Pancreas (tissue), 10 donors: ENCODE results near the gene SLC39A11. TPM values are rescaled to one million over a fixed set of nuclear protein-coding genes. Genes with fewer than 3 reads are reported as not detected.

Source experiments
- ATAC-seq, 4 donors: fragments of 200-7000 bp; cut with Tn5 transposase; one replicate each; pipeline versions ENCODE4 v1.8.0 to v1.9.1; 2020; ENCODE audit warnings: mild to moderate bottlenecking in 4 of 4, moderate library complexity in 4 of 4
- DNase-seq, 6 donors: peaks; one replicate each; pipeline ENCODE4 v3.0.0-alpha.2; 2020
- FAIRE-seq: peaks from 2 replicates; lab custom pipeline; 2012; peaks lifted over from hg19 to GRCh38; lab: Jason Lieb, UNC
- H3K27ac ChIP-seq, 4 donors: fragments of 200-600 bp; sonication (generic); 1 replicate in 3 of 4; 2 replicates in 1 of 4; pipeline versions ENCODE4 v1.5.0 to v1.8.0; 2020
- H3K27me3 ChIP-seq, 4 donors: fragments of 200-600 bp; one replicate each; pipeline ENCODE4 v1.8.0; 2021
- H3K36me3 ChIP-seq, 3 donors: fragments of 200-600 bp; sonication (generic) in 1 of 3; one replicate each; pipeline versions ENCODE4 v1.5.0 to v1.8.0; 2020 to 2021
- H3K4me1 ChIP-seq, 3 donors: fragments of 200-600 bp; one replicate each; pipeline ENCODE4 v1.8.0; 2021
- H3K4me3 ChIP-seq, 4 donors: fragments of 200-600 bp; sonication (generic) in 2 of 4; one replicate each; pipeline versions ENCODE4 v1.5.0 to v1.8.0; 2020 to 2021
- H3K9me3 ChIP-seq, 4 donors: fragments of 200-600 bp; one replicate each; pipeline ENCODE4 v1.8.0; 2021
- WGBS, 2 donors: extraction: QIAGEN DNeasy Blood & Tissue Kit; methylation state at CpG; one replicate each; pipeline ENCODE4 v1.1.7; 2013; 5-methylcytosine and 5-hydroxymethylcytosine counted together
- intact Hi-C, 3 donors: fragments of 100-400 bp; cut with DNase I; formaldehyde crosslinking; loops; one replicate each; pipeline versions ENCODE4 v1.11.1 to v1.14.2; 2022
- polyA plus RNA-seq, 2 donors: library from polyadenylated mRNA; stranded (reverse); fragments of 200-250 nt; gene quantifications; one replicate each; pipeline ENCODE4 v1.2.3, GENCODE V29; 2013
- total RNA-seq, 6 donors: library from RNA; stranded (reverse); fragmentation: NEBNext Ultra II Directional in 4 of 6; extraction: Animal tissue kit (Norgen Biotek cat#: 25700) in 4 of 6; gene quantifications; one replicate each; pipeline versions ENCODE4 v1.2.1 to v1.2.4, GENCODE V29; 2021 to 2023
- TF ChIP-seq, protein P1 (sequence below), 4 donors: fragments of 200-600 bp; sonication (generic) in 3 of 4; IDR thresholded peaks; one replicate each; pipeline versions ENCODE4 v1.5.0 to v1.8.0; 2021; ENCODE audit warnings: antibody characterized with exemption in 4 of 4
- donor health status: healthy with polysubstance abuse.
- donor health status: DM: no; HTN: no; CAD: no; lungs with moderate emphysema.
- donor health status: DM: no; HTN: no; CAD: no.
- donor health status: control.
- donor health status: control.
- donor health status: Bipolar disorder and iron deficiency.
- donor health status: DM: yes; HTN: yes; CAD: no.
- donor health status: DM: no; HTN: no; CAD: no.
- donor health status: DM: no; HTN: no; CAD: no.
- donor health status: DM: yes; HTN: yes; CAD: no.

Gene SLC39A11
- total and polyA plus RNA-seq, 8 donors, result 7.9 to 32.9 (median 19.9) TPM

GRCh38 chr17:72735592-72735991 lies 356.9 kb downstream of the SLC39A11 start:
- intact Hi-C loops, result no loop called here

GRCh38 chr17:72735048-72735447 lies 357.4 kb downstream of the SLC39A11 start:
- Histone ChIP-seq H3K4me1 (no peaks in the 10 kb centered on the region), H3K27me3 (no peaks in the 10 kb centered on the region), H3K36me3 (peaks cover 0 to 5% (median 0%) of the 10 kb centered on the region in 3 donors), H3K9me3 (no peaks in the 10 kb centered on the region), H3K27ac (no peak overlapping the region), H3K4me3 (no peak overlapping the region)
- TF ChIP-seq, protein P1, sequence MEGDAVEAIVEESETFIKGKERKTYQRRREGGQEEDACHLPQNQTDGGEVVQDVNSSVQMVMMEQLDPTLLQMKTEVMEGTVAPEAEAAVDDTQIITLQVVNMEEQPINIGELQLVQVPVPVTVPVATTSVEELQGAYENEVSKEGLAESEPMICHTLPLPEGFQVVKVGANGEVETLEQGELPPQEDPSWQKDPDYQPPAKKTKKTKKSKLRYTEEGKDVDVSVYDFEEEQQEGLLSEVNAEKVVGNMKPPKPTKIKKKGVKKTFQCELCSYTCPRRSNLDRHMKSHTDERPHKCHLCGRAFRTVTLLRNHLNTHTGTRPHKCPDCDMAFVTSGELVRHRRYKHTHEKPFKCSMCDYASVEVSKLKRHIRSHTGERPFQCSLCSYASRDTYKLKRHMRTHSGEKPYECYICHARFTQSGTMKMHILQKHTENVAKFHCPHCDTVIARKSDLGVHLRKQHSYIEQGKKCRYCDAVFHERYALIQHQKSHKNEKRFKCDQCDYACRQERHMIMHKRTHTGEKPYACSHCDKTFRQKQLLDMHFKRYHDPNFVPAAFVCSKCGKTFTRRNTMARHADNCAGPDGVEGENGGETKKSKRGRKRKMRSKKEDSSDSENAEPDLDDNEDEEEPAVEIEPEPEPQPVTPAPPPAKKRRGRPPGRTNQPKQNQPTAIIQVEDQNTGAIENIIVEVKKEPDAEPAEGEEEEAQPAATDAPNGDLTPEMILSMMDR (IDR thresholded peaks at IDR 0.05), result no peak
- ATAC-seq, result no peak
- no peak for DNase-seq
- FAIRE-seq, result no peak
- WGBS, 2 donors, result 91 to 96% methylated on average over 10 of the region's 10 CpGs
- intact Hi-C loops, result no loop called here

More at GRCh38 chr17:72735592-72735991, 356.9 kb downstream of the SLC39A11 start:
- FAIRE-seq, result no peak
- WGBS, 2 donors, result 93 to 94% methylated on average over 8 of the region's 8 CpGs
- no peak for ATAC-seq
- H3K27me3 ChIP-seq, result no peaks in the 10 kb centered on the region
- TF ChIP-seq, protein P1 (IDR thresholded peaks at IDR 0.05), result no peak
- no peaks in the 10 kb centered on the region for H3K4me1 ChIP-seq
- DNase-seq, result no peak
- H3K4me3 ChIP-seq, result no peak overlapping the region
- H3K9me3 ChIP-seq, result no peaks in the 10 kb centered on the region
- H3K36me3 ChIP-seq, result peaks cover 0 to 5% (median 0%) of the 10 kb centered on the region in 3 donors
- no peak overlapping the region for H3K27ac ChIP-seq

DNA sequence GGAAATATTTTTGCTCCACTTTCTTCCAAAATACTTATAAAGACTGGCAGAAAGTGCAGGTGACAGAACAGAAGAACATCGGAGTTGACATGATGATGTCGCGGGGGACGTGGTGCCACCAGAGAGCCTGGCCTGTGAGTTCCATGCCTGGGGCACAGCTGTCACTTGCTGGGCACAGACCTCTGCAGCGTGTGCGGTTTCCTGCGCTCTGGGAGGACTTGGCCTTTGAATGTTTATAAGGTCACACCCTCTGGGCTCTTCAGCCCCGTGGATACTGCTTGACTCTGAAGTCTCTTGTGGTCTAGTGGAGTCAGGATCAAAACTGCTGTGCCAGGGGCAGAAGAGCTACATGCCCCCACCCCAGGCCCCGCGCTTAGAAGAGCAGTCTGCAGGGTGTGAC lies 357.9 kb downstream of the SLC39A11 start:
- H3K9me3 ChIP-seq, result no peaks in the 10 kb centered on the region
- no peak overlapping the region for H3K27ac ChIP-seq
- H3K4me1 ChIP-seq, result no peaks in the 10 kb centered on the region
- 92 to 95% methylated on average over 10 of the region's 10 CpGs for WGBS, 2 donors
- intact Hi-C loops, result no loop called here
- TF ChIP-seq, protein P1 (IDR thresholded peaks at IDR 0.05), result no peak
- FAIRE-seq (no peak), ATAC-seq (no peak), DNase-seq (no peak)
- H3K27me3 ChIP-seq, result no peaks in the 10 kb centered on the region
- peaks cover 0 to 5% (median 0%) of the 10 kb centered on the region in 3 donors for H3K36me3 ChIP-seq
- H3K4me3 ChIP-seq, result no peak overlapping the region

DNA sequence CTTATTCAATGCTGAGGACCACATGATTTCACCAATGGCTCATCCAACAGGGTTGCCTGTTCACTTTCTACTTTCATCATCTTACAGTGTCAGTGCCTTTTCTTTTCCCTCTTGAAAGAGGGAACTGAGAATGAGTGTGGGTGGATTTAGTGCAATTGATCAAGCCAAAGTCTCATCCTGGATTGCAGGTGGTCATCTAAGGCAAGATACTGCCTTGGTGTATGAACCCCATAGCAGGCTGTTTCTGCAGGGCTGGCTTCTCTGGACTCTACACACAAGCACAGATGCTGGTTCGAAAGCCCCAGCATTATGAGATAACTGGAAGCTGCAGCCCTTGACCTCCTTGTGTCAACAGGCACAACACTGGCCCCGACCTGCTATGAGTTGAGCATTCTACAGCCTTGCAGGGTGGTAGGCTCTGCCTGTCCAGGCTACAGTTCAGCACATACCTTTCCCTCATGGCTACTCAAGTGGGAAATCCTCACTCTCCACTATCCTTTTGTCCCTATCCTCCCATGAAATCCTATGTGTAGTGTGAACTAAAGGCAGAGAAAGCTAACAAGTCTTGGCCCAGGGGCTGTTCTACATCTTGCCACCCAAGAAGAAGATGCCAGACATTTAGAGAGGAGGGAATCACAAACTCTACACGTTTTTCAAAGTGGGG lies 358.7 kb downstream of the SLC39A11 start:
- 61 to 66% methylated on average over 3 of the region's 3 CpGs for WGBS, 2 donors

More for the DNA sequence above, 358.7 kb downstream of the SLC39A11 start:
- no peaks in the 10 kb centered on the region for H3K4me1 ChIP-seq
- no peak overlapping the region for H3K27ac ChIP-seq
- H3K4me3 ChIP-seq, result no peak overlapping the region
- DNase-seq, result no peak
- ATAC-seq, result no peak
- H3K36me3 ChIP-seq, result peaks cover 0 to 5% (median 0%) of the 10 kb centered on the region in 3 donors
- no peaks in the 10 kb centered on the region for H3K27me3 ChIP-seq
- intact Hi-C loops, result no loop called here
- no peak for FAIRE-seq
- H3K9me3 ChIP-seq, result no peaks in the 10 kb centered on the region
- TF ChIP-seq, protein P1 (IDR thresholded peaks at IDR 0.05), result no peak
